ENCODE results near the gene FKBP6. TPM values are rescaled to one million over a fixed set of nuclear protein-coding genes. Genes with fewer than 3 reads are reported as not detected.
A peak's percentile ranks its signal among the peaks of the same experiment; 100 is the strongest.
"Not testable (repeated sequence)": the region's sequence is repeated elsewhere in the genome, so short reads cannot be mapped to it uniquely, and the experiment has no call there.

Gene FKBP6
- total RNA-seq, 1 experiment from 2014 or later: not detected

GRCh38 chr7:73359306-73359705 lies 31.3 kb downstream of the FKBP6 start:
- H3K4me1 ChIP-seq: peaks cover 15% of the 10 kb centered on the region
- no peak for DNase-seq
- no peaks in the 10 kb centered on the region for H3K9me3 ChIP-seq (replicated peaks)
- H3K27me3 ChIP-seq: peaks cover 8% of the 10 kb centered on the region
- H3K36me3 ChIP-seq: no peaks in the 10 kb centered on the region
- no peak overlapping the region for H3K4me3 ChIP-seq
- H3K27ac ChIP-seq: no peak overlapping the region

DNA sequence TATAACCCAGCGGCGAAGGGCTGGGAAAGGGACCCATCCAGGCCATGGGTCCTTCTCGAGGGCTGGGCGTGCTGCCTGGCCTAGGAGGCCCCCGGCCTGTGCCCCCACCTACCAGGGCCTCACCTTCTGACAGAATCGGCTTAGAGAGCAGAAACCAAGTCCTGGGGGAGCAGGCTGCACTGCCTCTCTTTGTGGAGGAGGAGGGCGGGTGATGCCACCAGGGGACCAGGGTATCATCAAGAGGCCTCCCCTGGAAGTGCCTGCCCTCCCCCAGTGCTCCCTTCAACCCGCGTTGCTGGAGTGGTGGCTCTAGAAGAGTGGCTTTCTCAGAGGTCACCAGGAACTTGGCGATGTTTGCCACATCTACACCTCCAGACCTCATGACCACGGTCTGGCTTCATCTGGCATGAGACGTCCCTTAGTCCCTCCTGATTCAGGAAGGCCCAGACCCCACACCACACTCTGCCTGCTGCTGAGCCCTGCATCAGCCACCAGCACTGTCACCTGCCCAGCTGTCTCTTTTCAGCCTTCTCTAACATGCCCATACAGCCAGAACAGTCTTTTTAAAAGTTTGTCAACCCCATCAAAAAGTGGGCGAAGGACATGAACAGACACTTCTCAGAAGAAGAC lies 31.9 kb downstream of the FKBP6 start:
- no peak for DNase-seq

DNA sequence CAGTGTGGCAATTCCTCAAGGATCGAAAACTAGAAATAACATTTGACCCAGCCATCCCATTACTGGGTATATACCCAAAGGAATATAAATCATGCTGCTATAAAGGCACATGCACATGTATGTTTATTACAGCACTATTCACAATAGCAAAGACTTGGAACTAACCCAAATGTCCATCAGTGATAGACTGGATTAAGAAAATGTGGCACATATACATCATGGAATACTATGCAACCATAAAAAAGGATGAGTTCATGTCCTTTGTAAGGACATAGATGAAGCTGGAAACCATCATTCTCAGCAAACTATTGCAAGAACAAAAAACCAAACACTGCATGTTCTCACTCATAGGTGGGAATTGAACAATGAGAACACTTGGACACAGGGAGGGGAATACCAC lies 32.6 kb downstream of the FKBP6 start:
- H3K4me3 ChIP-seq; H3K36me3 ChIP-seq; DNase-seq; H3K27ac ChIP-seq; H3K9me3 ChIP-seq (replicated peaks): not testable (repeated sequence)
- Histone ChIP-seq H3K27me3 (peaks cover 11% of the 10 kb centered on the region), H3K4me1 (peaks cover 12% of the 10 kb centered on the region)

More for the DNA sequence above, 31.9 kb downstream of the FKBP6 start:
- H3K27ac ChIP-seq: no peak overlapping the region
- H3K4me3 ChIP-seq: no peak overlapping the region
- no peaks in the 10 kb centered on the region for H3K36me3 ChIP-seq
- peaks cover 12% of the 10 kb centered on the region for H3K4me1 ChIP-seq
- peaks cover 9% of the 10 kb centered on the region for H3K27me3 ChIP-seq
- H3K9me3 ChIP-seq (replicated peaks): no peaks in the 10 kb centered on the region

GRCh38 chr7:73363225-73364005 lies 35.5 kb downstream of the FKBP6 start:
- no peak for DNase-seq
- H3K4me3 ChIP-seq: no peak overlapping the region
- H3K9me3 ChIP-seq (replicated peaks): no peaks in the 10 kb centered on the region
- H3K36me3 ChIP-seq: no peaks in the 10 kb centered on the region
- no peak overlapping the region for H3K27ac ChIP-seq
- H3K4me1 ChIP-seq: peaks cover 8% of the 10 kb centered on the region
- H3K27me3 ChIP-seq: peaks cover 33% of the 10 kb centered on the region

DNA sequence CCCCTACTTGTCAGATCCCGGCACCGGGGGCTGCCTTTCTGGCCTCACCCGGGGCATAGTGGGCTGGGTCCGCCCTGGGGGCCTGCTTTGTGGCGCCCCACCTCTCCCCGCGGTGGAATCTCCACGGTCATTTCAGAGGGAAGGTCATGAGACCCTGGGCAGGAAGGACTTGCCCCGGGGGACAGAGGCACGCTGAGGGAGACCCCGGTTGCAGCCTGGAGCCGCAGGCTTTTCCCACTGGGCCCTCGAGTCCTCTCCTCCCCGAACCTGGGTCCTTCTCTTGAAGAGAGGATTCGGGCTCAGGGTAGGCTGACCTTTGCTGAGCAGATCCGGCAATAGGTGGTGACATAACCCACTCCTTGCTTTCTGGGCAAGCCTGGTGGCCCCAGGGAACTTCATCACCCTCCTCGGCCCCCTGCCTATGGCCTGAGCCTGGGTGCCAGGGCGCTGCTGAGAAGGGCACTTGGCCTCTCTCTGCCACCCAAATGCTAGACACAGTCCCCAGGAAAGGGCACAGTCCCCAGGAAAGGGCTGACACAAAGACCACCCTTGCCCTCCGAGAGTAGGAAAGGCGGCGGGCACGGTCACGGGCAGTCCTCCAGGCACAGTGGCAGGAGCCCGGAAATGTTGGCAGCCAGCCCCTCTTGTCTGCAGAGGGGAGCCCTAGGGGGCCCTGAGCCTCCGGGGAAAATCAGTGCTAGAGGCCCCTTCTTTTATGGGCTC lies 36.2 kb downstream of the FKBP6 start:
- no peak for DNase-seq
- Histone ChIP-seq H3K4me1 (peaks cover 6% of the 10 kb centered on the region), H3K36me3 (no peaks in the 10 kb centered on the region), H3K27ac (no peak overlapping the region), H3K4me3 (no peak overlapping the region), H3K9me3 (replicated peaks) (no peaks in the 10 kb centered on the region), H3K27me3 (peaks cover 33% of the 10 kb centered on the region)

DNA sequence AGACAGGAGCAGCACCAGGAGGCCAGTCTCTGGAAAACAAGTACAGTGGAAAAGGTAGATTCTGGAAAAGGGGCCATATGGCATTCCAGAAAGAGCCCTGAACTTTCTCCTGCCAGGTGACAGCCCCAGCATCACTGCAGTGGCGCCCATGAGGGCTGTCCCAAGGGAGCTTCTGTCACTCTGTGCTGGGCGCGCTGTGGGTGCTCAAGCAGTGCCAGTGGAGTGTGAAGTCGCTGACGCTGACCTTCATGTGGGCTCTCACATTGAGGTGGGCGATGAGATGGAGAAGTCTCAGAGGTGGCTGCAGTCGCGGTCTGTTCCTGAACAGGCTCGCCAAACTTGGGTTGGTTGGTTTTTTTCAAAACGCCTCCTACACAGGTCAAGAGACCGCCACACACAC lies 38.2 kb downstream of the FKBP6 start:
- no peaks in the 10 kb centered on the region for H3K9me3 ChIP-seq (replicated peaks)
- H3K36me3 ChIP-seq: no peaks in the 10 kb centered on the region
- H3K4me1 ChIP-seq: peaks cover 6% of the 10 kb centered on the region
- H3K27ac ChIP-seq: no peak overlapping the region
- no peak overlapping the region for H3K4me3 ChIP-seq
- H3K27me3 ChIP-seq: peaks cover 33% of the 10 kb centered on the region
- DNase-seq: no peak

DNA sequence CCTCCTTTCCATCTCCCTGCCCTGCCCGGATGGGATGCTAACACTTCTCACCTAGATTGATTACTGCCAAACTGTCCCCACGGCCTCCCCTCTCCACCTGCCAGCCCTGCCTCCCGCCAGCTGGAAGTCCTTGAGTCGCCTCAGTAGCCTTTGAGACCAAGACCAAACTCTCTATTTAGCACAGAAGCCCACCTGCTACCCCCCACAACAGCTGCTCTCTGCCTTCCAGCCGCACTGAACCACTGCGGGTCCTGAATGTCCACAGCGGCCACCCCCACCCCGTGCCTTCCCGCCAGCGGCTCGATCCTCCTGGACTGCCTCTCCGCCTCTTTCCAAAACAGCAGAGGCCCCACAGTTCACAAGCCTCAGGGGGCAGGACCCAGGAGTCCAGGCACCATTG lies 39.0 kb downstream of the FKBP6 start:
- Histone ChIP-seq H3K4me3 (no peak overlapping the region), H3K4me1 (peaks cover 6% of the 10 kb centered on the region), H3K36me3 (no peaks in the 10 kb centered on the region), H3K9me3 (replicated peaks) (no peaks in the 10 kb centered on the region), H3K27ac (no peak overlapping the region), H3K27me3 (peaks cover 33% of the 10 kb centered on the region)
- DNase-seq: peak; percentile 40 to 67

DNA sequence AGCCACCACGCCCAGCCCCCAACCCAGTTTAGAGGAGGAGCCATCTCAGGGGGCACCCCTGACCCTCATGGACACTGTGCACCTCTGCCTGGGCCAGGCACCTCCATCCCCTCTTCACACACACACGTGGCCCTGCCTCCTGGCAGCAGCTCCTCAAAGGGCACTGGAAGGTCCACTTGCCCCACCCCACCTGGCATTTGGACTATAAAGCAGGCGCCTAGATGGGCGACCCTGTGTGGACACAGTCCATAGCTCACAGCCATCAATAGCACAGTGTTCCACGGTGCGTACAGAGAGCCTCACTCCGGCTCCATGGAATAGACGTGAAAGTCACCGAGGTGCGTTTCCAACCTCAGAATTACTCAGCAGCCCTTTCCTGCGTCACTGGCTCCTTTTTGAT lies 41.0 kb downstream of the FKBP6 start:
- peaks cover 6% of the 10 kb centered on the region for H3K4me1 ChIP-seq
- H3K4me3 ChIP-seq: no peak overlapping the region
- H3K9me3 ChIP-seq (replicated peaks): no peaks in the 10 kb centered on the region
- no peak overlapping the region for H3K27ac ChIP-seq
- no peak for DNase-seq
- no peaks in the 10 kb centered on the region for H3K36me3 ChIP-seq
- H3K27me3 ChIP-seq: peaks cover 28% of the 10 kb centered on the region

- Histone ChIP-seq H3K9me3 (replicated peaks) (no peaks in the 10 kb centered on the region), H3K27me3 (peaks cover 24% of the 10 kb centered on the region), H3K4me1 (peaks cover 6% of the 10 kb centered on the region), H3K4me3 (no peak overlapping the region), H3K27ac (no peak overlapping the region), H3K36me3 (no peaks in the 10 kb centered on the region)
- no peak for DNase-seq
Measured at GRCh38 chr7:73369622-73370021, 41.7 kb downstream of the FKBP6 start.

DNA sequence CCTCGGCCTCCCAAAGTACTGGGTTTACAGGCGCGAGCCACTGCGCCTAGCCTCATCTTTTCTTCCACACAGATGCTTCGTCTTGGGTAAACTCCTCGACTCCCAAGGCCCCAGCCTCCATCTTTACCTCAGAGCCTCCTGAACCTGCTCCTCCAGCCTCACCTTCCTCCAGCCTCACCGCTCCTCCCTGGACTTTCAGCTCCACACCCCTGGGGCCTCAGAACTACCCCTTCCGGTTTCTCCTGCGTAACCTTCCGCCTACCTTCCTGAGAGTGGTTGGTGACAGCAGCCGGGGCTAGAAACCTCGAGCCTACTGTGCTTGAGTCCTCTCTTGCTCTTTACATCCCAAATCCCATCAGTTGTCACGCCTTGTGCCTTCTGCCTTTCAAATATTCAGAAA lies 45.8 kb downstream of the FKBP6 start:
- Histone ChIP-seq H3K4me3 (no peak overlapping the region), H3K36me3 (no peaks in the 10 kb centered on the region), H3K9me3 (replicated peaks) (no peaks in the 10 kb centered on the region), H3K27me3 (no peaks in the 10 kb centered on the region), H3K27ac (no peak overlapping the region), H3K4me1 (no peaks in the 10 kb centered on the region)
- no peak for DNase-seq

DNA sequence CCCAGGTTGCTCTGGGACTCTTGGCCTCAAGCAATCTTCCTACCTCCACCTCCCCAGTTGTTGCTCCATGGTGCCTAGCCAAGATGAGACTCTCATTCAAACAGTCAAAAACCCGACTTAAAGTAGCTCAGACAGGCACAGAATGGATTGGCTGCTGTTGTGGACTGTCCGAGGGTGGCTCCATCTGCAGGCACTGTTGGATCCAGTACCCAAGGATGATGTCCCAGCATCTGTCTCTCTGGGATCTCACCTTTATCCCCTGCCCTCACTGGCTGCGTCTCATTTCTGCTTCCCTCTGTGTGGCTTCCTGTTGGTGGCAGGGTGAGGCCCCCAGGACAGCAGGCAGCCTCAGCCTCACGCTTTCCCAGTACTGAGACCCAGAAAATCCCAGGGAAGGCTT lies 48.3 kb downstream of the FKBP6 start:
- H3K27ac ChIP-seq; H3K36me3 ChIP-seq; H3K4me1 ChIP-seq; H3K4me3 ChIP-seq; DNase-seq; H3K27me3 ChIP-seq; H3K9me3 ChIP-seq (replicated peaks): not testable (repeated sequence)

DNA sequence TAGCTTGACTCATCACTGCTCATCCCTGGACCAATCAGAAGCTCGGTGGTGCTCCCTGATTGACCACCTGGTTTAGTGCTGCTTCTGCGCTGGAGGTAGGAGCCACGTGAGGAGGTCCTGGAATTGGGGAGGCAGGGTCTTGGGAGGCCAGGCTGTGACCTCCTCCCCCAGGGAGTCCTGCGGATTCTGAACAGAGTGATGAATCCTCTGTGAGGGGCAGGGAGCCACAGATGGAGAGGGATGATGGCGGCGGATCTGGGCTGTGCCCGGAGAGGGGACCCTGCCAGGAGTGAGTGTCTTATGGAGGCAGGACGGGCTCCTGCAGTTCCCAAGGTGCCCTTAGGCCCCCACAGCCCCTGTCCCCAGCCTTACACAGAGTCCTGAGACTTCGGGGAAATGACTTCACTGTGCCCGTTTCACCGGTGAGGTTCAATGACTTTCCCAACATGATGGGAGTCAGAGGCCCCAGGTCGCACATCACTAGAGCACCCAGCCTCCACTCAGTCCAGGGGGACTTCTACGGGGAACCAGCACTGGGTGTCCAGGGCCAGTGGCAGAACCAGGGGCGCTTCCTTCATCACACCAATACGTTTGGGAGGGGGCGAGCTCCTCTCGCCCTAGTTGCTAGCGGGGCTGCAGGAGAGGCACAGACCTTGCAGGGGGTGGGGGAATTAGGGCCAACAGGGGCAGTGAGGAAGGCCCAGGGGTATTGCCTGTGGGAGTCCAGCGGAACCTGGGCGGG lies 48.9 kb downstream of the FKBP6 start:
- Histone ChIP-seq H3K4me3 (no peak overlapping the region), H3K36me3 (no peaks in the 10 kb centered on the region), H3K27ac (no peak overlapping the region), H3K4me1 (no peaks in the 10 kb centered on the region), H3K9me3 (replicated peaks) (no peaks in the 10 kb centered on the region), H3K27me3 (no peaks in the 10 kb centered on the region)
- DNase-seq: no peak

DNA sequence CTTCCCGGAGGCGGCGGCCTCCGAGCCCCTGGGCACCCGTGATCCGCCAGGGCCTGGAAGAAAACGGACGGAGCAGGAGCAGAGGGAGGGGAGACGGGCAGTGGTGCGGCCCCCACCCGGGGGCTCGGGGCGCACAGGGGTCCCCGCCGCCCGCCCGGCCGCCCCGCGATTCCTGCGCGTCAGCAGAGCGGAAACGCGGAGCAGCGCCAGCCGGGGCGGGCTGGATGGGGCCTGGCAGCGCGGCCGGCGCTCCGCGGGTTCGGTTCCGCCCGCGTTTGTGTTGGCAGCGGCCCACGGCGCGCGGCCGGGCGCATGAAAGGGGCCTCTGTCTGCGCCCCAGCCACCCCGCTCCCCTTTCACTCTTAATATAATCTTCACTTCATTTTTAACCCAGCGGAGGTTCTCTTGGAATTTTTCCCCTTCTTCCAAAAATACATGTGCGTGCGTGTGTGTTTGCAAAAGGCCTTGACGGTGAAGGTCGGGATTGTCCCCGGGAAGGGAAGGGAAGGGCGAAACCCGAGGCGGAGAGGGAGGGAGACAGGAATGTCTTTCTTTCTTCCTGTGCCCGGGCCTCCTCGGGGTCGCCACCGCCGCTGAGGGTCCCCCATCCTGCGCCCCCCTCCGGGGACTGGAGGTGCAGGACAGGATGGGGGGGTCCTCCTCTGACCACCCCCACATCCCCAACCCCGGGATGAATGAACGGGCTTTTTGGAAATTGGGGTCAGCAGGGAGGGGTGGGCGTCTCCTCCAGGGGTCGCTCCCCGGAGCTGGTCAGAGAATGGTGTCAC lies 49.6 kb downstream of the FKBP6 start:
- H3K27me3 ChIP-seq; H3K4me3 ChIP-seq; H3K4me1 ChIP-seq; H3K9me3 ChIP-seq (replicated peaks); H3K36me3 ChIP-seq; H3K27ac ChIP-seq; DNase-seq: not testable (repeated sequence)

GRCh38 chr7:73382934-73383503 lies 55.1 kb downstream of the FKBP6 start:
- no peak overlapping the region for H3K27ac ChIP-seq

More at GRCh38 chr7:73382934-73383503, 55.1 kb downstream of the FKBP6 start:
- DNase-seq: no peak
- Histone ChIP-seq H3K9me3 (replicated peaks) (peaks cover 11% of the 10 kb centered on the region; the same call in 1 of the 2 replicates), H3K36me3 (no peaks in the 10 kb centered on the region), H3K4me3 (no peak overlapping the region), H3K27me3 (no peaks in the 10 kb centered on the region), H3K4me1 (no peaks in the 10 kb centered on the region)

Data from SJCRH30 (cell line).